Neural crest cell (in vitro differentiated cells): ENCODE measurements around the gene ZNF142. TPM values are rescaled to one million over a fixed set of nuclear protein-coding genes. Genes with fewer than 3 reads are reported as not detected.

Source experiments
- DNase-seq: peaks from one replicate; pipeline ENCODE4 v3.0.0; 2021; ENCODE audit warnings: low read depth, mixed read lengths, low spot score
- H3K27ac Mint-ChIP-seq: one replicate; pipeline ENCODE4 v1.8.0; 2021; ENCODE audit warnings: mild to moderate bottlenecking, mixed read lengths; ENCODE audit not compliant: unreplicated experiment
- H3K27me3 Mint-ChIP-seq: 2 replicates; pipeline ENCODE4 v1.8.0; 2021; ENCODE audit warnings: low read depth, mild to moderate bottlenecking, mixed read lengths
- H3K36me3 Mint-ChIP-seq: 2 replicates; pipeline ENCODE4 v1.8.0; 2021; ENCODE audit warnings: low read depth, mild to moderate bottlenecking, mixed read lengths
- H3K4me1 Mint-ChIP-seq: 2 replicates; pipeline ENCODE4 v1.8.0; 2021; ENCODE audit warnings: mixed read lengths
- H3K4me3 Mint-ChIP-seq: one replicate; pipeline ENCODE4 v1.8.0; 2021; ENCODE audit warnings: mild to moderate bottlenecking, mixed read lengths
- H3K9me3 Mint-ChIP-seq: 2 replicates; pipeline ENCODE4 v1.8.0; 2021; ENCODE audit warnings: mixed read lengths
- long read RNA-seq: library from polyadenylated mRNA; unstranded; transcript quantifications from one replicate; pipeline ENCODE4 v2.0.0, GENCODE V29; 2020
- total RNA-seq: library from RNA; stranded (reverse); gene quantifications from 2 replicates; pipeline ENCODE4 v1.2.1, GENCODE V29; 2021
- TF ChIP-seq, protein P1 (sequence below): fragments of 200-600 bp; sonication (generic); conservative IDR thresholded peaks from 2 replicates; pipeline ENCODE4 v1.5.0; 2021; ENCODE audit warnings: antibody characterized with exemption, mild to moderate bottlenecking

Gene ZNF142, protein sequence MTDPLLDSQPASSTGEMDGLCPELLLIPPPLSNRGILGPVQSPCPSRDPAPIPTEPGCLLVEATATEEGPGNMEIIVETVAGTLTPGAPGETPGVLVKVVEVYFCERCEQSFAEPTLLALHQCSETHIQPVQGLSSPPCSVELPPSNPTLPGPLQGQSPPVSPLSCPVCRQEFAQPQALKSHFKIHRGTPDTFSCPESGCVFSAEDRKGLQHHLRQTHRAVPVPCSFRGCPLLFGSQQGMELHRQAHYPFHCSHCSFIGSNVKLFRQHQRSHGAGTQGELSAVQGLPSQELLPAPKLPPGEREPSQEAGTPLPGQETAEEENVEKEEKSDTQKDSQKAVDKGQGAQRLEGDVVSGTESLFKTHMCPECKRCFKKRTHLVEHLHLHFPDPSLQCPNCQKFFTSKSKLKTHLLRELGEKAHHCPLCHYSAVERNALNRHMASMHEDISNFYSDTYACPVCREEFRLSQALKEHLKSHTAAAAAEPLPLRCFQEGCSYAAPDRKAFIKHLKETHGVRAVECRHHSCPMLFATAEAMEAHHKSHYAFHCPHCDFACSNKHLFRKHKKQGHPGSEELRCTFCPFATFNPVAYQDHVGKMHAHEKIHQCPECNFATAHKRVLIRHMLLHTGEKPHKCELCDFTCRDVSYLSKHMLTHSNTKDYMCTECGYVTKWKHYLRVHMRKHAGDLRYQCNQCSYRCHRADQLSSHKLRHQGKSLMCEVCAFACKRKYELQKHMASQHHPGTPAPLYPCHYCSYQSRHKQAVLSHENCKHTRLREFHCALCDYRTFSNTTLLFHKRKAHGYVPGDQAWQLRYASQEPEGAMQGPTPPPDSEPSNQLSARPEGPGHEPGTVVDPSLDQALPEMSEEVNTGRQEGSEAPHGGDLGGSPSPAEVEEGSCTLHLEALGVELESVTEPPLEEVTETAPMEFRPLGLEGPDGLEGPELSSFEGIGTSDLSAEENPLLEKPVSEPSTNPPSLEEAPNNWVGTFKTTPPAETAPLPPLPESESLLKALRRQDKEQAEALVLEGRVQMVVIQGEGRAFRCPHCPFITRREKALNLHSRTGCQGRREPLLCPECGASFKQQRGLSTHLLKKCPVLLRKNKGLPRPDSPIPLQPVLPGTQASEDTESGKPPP (N-terminal part only)
- 50.0 and 58.2 TPM in 2 replicates for total RNA-seq
- long read RNA-seq, partial matches to known transcripts = 2 of 3 reads
- long read RNA-seq, other reads (novel, unspliced or antisense) = 1 of 3 reads

DNA sequence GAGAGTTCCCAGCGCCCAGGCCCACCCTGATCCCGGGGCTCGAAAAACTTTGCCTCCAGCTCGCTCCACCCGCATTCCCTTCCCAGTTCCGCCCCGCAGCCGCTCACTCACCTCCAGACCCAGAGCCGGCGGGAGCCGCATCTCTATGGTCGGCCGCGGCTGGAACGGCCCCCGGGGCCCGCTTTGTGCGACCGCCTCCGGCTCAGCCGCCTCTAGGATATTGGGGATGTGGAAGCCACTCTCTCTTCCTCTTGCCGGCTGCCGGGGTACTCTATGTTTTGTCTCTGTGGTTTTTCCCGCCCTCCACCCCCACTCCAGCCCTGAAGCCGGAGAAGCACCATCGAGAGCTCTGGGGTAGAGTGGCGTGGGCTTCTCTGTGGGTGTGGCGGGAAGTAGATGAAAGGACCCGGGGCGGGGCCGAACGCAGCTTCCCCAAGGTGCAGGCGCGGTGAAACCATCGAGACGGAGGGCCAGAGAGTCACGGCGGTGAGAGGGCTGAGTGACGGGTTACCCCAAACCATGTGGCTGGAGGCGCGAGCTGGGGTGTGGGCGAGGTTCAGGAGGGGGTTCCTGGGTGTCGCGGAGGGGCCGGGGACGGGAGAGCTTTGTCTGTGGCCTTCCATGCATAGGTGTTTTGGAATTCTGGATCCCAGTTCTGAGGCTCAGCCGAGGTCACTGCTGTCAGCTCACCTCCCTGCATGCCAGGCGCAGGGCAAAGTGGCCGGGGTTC lies at the start of gene ZNF142, which contains the start of gene BCS1L:
TSS of gene ZNF142 (minus strand) at position 366 of the 730 bp plus-strand sequence. CDS start 3,194 bp downstream, outside the sequence.
TSS of gene BCS1L (plus strand) at position 426 of the 730 bp plus-strand sequence. CDS start 1,305 bp downstream, outside the sequence.
- peak; percentile 81 for DNase-seq
- Mint-ChIP-seq H3K9me3 (no peaks in the 10 kb centered on the region), H3K4me1 (peaks cover 19% of the 10 kb centered on the region), H3K27ac (peak within 1 kb of the TSS; percentile 95), H3K4me3 (peak within 1 kb of the TSS; percentile 94), H3K36me3 (peaks cover 5% of the 10 kb centered on the region), H3K27me3 (no peaks in the 10 kb centered on the region)
- TF ChIP-seq, protein P1, sequence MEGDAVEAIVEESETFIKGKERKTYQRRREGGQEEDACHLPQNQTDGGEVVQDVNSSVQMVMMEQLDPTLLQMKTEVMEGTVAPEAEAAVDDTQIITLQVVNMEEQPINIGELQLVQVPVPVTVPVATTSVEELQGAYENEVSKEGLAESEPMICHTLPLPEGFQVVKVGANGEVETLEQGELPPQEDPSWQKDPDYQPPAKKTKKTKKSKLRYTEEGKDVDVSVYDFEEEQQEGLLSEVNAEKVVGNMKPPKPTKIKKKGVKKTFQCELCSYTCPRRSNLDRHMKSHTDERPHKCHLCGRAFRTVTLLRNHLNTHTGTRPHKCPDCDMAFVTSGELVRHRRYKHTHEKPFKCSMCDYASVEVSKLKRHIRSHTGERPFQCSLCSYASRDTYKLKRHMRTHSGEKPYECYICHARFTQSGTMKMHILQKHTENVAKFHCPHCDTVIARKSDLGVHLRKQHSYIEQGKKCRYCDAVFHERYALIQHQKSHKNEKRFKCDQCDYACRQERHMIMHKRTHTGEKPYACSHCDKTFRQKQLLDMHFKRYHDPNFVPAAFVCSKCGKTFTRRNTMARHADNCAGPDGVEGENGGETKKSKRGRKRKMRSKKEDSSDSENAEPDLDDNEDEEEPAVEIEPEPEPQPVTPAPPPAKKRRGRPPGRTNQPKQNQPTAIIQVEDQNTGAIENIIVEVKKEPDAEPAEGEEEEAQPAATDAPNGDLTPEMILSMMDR = no peak

DNA sequence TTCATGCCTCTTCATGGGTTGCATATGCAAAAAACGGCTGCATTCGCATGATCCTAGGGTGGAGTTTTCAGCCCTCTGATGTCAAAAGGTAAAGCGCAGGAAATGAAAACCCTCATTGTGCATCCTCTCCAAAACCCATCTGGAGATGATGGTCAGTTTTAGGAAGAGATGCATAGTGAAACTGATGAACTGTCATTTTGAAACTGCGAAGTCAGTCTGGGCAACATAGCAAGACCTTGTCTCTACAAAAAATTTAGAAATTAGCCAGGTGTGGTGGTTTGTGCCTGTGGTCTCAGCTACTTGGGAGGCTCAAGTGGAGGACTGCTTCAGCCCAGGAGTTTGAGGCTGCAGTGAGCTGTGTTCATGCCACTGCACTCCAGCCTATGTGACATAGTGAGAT lies 48.7 kb upstream of the ZNF142 start:
- no peaks in the 10 kb centered on the region for H3K27me3 Mint-ChIP-seq
- no peaks in the 10 kb centered on the region for H3K9me3 Mint-ChIP-seq
- DNase-seq = no peak
- peak overlapping the region; percentile 17 for H3K4me3 Mint-ChIP-seq
- H3K4me1 Mint-ChIP-seq = peaks cover 10% of the 10 kb centered on the region
- no peak overlapping the region for H3K27ac Mint-ChIP-seq
- TF ChIP-seq, protein P1 = no peak
- no peaks in the 10 kb centered on the region for H3K36me3 Mint-ChIP-seq

DNA sequence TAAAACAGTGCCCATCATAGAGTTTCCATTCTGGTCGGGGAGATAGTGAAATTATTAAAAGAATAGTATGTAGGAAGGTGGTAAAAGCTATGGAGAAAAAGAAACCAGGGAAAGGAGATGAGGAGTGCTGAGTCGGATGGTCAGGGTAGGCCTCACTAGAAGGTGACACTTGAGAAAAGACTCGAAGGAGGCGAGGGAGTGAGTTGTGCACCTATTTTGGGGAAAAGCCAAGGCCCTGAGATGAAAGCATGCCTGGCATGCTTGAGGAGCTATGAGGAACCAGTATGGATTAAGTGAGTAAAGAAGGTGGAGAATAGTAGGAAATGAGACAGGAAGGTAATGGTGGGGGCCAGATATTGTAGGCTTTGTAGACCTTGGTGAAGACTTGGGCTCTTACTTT lies 43.9 kb upstream of the ZNF142 start:
- peaks cover 5% of the 10 kb centered on the region for H3K36me3 Mint-ChIP-seq
- no peak overlapping the region for H3K27ac Mint-ChIP-seq

DNA sequence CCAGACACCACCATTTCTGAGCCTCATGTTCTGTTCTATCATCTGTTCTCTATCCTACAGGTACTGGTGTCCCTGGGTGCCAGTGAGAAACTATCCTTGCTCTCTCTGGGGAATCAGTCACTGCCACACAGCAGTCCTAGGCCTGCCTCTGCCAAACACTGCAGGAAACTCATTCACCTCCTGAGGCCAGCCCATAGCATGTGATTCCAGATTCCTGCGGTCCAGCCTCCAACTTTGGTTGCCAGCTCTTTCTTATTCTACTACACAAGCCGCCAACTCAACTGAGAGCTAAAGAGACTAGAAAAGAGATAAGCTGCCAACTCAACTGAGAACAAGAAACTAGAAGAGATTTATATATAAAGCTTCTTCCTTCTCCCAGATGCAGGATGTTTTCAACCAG lies 42.4 kb upstream of the ZNF142 start:
- H3K36me3 Mint-ChIP-seq = peaks cover 5% of the 10 kb centered on the region
- no peak overlapping the region for H3K4me3 Mint-ChIP-seq
- no peaks in the 10 kb centered on the region for H3K9me3 Mint-ChIP-seq
- H3K27ac Mint-ChIP-seq = no peak overlapping the region
- DNase-seq = no peak
- H3K4me1 Mint-ChIP-seq = no peaks in the 10 kb centered on the region
- no peaks in the 10 kb centered on the region for H3K27me3 Mint-ChIP-seq
- TF ChIP-seq, protein P1 = no peak

More for the DNA sequence above, 43.9 kb upstream of the ZNF142 start:
- H3K4me1 Mint-ChIP-seq = no peaks in the 10 kb centered on the region
- no peak overlapping the region for H3K4me3 Mint-ChIP-seq
- no peaks in the 10 kb centered on the region for H3K27me3 Mint-ChIP-seq
- H3K9me3 Mint-ChIP-seq = no peaks in the 10 kb centered on the region
- DNase-seq = no peak
- TF ChIP-seq, protein P1 = no peak
